GM18951 (cell line): ENCODE data around the gene TAS2R43.
"Not testable (repeated sequence)": the region's sequence is repeated elsewhere in the genome, so short reads cannot be mapped to it uniquely, and the experiment has no call there.

Experiments used
- POLR2A ChIP-seq: IDR thresholded peaks from 4 replicates; pipeline ENCODE4 v1.6.1; 2011; ENCODE audit warnings: mild to moderate bottlenecking; ENCODE audit not compliant: insufficient read length, insufficient read depth; ENCODE audit errors: extremely low read depth
- in situ Hi-C: fragments of 300-500 bp; cut with MboI; formaldehyde crosslinking; loops from one replicate; pipeline ENCODE4 v1.12.0; 2022; ENCODE audit warnings: low sequenced_read_pairs, mixed read lengths, inconsistent platforms; ENCODE audit not compliant: unreplicated experiment

TAS2R43 gene

GRCh38 chr12:11092128-11092527 lies at the start of gene TAS2R43:
Gene TAS2R43 (minus strand): TSS chr12:11092313. CDS start chr12:11092229, 84 bp downstream.
- no peak for TF ChIP-seq POLR2A
- in situ Hi-C loops: no loop called here

- in situ Hi-C loops: no loop called here
- TF ChIP-seq POLR2A: no peak
Observed at GRCh38 chr12:11136075-11136474, 44.0 kb upstream of the TAS2R43 start.

- in situ Hi-C loops: no loop called here
- TF ChIP-seq POLR2A: no peak
Observed at GRCh38 chr12:11134305-11134704, 42.2 kb upstream of the TAS2R43 start, which contains the start of gene TAS2R30. Gene TAS2R30 (minus strand): TSS chr12:11134644. CDS start chr12:11134244, 400 bp downstream.

- in situ Hi-C loops: no loop called here
- TF ChIP-seq POLR2A: no peak
Observed at GRCh38 chr12:11133816-11134215, 41.7 kb upstream of the TAS2R43 start.

GRCh38 chr12:11133162-11133561 lies 41.0 kb upstream of the TAS2R43 start:
- in situ Hi-C loops: no loop called here
- no peak for TF ChIP-seq POLR2A

- in situ Hi-C loops: no loop called here
- no peak for TF ChIP-seq POLR2A
Observed at GRCh38 chr12:11130999-11131398, 38.9 kb upstream of the TAS2R43 start.

GRCh38 chr12:11130382-11130781 lies 38.3 kb upstream of the TAS2R43 start:
- in situ Hi-C loops: no loop called here
- no peak for TF ChIP-seq POLR2A

- in situ Hi-C loops: not testable (repeated sequence)
Observed at GRCh38 chr12:11114130-11114529, 22.0 kb upstream of the TAS2R43 start.

- in situ Hi-C loops: not testable (repeated sequence)
Observed at GRCh38 chr12:11111213-11111612, 19.1 kb upstream of the TAS2R43 start.

GRCh38 chr12:11108862-11109261 lies 16.7 kb upstream of the TAS2R43 start:
- TF ChIP-seq POLR2A: no peak
- in situ Hi-C loops: no loop called here

GRCh38 chr12:11107719-11108118 lies 15.6 kb upstream of the TAS2R43 start:
- no peak for TF ChIP-seq POLR2A
- in situ Hi-C loops: no loop called here

- in situ Hi-C loops: no loop called here
Observed at GRCh38 chr12:11106288-11106687, 14.2 kb upstream of the TAS2R43 start.

GRCh38 chr12:11105546-11105945 lies 13.4 kb upstream of the TAS2R43 start:
- in situ Hi-C loops: no loop called here
- TF ChIP-seq POLR2A: no peak

More at GRCh38 chr12:11106288-11106687, 14.2 kb upstream of the TAS2R43 start:
- TF ChIP-seq POLR2A: no peak

- in situ Hi-C loops: not testable (repeated sequence)
Observed at GRCh38 chr12:11094910-11095309, 2.8 kb upstream of the TAS2R43 start.

- in situ Hi-C loops: no loop called here
- no peak for TF ChIP-seq POLR2A
Observed at GRCh38 chr12:11089246-11089645, 2.9 kb downstream of the TAS2R43 start.
